Measurements from ENCODE around the gene UGT1A5.
"Not testable (repeated sequence)": the region's sequence is repeated elsewhere in the genome, so short reads cannot be mapped to it uniquely, and the experiment has no call there.

Gene UGT1A5

GRCh38 chr2:233747283-233747544, 34.5 kb downstream of the UGT1A5 start:
- DNase-seq: no peak

DNA sequence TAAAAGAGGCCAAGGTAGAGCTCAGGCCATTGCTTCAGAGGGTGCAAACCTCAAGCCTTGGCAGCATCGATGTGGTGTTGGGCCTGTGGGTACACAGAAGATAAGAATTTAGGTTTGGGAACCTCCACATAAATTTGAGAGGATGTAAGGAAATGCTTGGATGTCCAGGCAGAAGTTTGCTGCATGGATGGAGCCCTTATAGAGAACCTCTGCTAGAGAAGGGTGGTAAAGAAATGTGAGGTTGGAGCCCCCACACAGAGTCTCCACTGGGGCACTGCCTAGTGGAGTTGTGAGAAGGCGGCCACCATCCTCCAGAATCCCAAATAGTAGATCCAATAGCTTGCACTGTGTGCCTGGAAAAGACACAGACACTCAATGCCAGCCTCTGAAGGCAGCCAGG, 38.0 kb downstream of the UGT1A5 start:
- DNase-seq: not testable (repeated sequence)

- not testable (repeated sequence) for DNase-seq
Measured at GRCh38 chr2:233751212-233752009, 38.7 kb downstream of the UGT1A5 start.

DNA sequence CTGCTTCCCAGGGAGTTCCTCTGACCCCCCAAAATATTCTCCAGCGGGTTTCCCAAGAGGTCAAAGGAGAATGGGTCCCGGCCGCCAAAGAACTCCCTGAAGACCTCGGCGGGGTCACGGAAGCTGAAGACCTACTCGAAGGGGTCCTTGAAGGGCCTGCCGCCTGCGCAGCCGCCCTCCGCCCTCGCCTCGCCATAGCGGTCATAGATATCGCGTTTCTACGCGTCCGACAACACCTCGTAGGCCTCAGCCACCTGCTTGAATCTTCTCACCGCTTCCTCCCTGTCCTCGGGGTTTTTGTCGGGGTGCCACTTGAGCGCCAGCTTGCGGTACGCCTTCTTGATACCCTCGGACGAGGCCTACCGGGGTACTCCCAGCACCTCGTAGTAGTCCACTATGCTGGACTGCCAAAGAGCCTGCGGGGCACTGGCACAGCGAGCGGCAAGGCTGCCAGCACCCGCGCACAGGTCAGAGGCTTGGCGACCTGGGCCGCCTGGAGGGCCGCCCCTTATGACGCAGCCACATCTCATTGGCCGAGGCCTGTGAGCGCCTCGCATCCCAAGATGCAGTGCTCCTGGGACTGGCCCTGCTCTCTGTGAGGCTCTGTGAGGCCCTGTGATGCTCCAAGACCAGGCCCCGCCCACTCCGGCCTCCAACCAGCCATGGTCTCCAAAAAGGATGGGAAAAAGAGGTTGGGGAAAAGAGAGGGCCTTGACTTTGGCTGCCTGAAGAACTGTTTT, 42.3 kb downstream of the UGT1A5 start:
- DNase-seq: no peak

DNA sequence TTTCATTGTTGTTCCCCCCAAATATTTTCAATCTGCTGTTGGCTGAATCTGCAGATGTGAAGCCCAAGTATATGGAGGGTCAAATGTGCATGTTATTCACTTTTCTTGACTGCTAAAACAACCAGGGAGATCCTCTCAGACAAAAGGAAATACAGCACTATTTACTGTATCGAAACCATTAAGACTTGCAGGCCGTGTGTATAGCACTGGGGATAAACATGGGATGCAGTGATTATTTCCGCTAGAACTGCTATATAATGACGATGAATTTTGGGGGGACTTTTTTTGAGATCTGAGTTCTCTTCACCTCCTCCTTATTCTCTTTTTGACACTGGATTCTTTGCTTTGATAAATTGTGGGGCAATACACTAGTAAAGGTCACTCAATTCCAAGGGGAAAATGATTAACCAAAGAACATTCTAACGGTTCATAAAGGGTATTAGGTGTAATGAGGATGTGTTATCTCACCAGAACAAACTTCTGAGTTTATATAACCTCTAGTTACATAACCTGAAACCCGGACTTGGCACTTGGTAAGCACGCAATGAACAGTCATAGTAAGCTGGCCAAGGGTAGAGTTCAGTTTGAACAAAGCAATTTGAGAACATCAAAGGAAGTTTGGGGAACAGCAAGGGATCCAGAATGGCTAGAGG, 43.8 kb downstream of the UGT1A5 start:
- no peak for DNase-seq

- no peak for DNase-seq
Measured at GRCh38 chr2:233758141-233758540, 45.4 kb downstream of the UGT1A5 start.

- no peak for DNase-seq
Measured at GRCh38 chr2:233758849-233759248, 46.1 kb downstream of the UGT1A5 start.

DNA sequence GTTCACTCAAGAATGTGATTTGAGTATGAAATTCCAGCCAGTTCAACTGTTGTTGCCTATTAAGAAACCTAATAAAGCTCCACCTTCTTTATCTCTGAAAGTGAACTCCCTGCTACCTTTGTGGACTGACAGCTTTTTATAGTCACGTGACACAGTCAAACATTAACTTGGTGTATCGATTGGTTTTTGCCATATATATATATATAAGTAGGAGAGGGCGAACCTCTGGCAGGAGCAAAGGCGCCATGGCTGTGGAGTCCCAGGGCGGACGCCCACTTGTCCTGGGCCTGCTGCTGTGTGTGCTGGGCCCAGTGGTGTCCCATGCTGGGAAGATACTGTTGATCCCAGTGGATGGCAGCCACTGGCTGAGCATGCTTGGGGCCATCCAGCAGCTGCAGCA, 47.3 kb downstream of the UGT1A5 start, which contains the start of gene UGT1A1:
TSS of gene UGT1A1 (plus strand) at position 228 of the 400 bp plus-strand sequence. CDS start at position 246, 18 bp downstream.
- DNase-seq: no peak

DNA sequence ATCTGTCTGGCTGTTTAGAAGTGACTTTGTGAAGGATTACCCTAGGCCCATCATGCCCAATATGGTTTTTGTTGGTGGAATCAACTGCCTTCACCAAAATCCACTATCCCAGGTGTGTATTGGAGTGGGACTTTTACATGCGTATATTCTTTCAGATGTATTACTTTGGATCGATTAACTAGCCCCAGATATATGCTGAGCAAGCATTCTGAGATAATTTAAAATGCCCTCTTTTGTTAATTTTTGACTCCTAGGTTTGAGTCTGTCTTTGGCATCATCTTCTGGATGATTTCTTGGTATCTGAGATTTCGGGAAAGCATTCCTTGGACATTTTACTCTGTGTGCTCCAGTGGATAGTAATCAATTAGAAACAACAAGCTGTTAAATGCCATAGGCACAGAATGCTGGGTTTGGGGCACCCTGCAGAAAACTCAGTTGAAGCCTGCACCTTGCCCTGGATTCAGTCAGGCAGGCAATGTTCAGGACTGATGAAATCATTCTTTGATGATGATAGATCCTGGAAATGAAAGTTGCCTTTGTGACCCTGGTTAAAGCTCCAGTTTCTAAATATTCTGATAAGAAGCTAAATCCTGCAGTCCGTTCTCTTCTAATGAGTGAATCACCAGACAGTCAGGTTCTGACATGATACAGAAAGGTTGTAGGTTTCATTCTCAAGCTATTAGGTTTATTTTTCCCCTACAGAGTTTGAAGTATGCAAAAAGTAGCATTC, 48.5 kb downstream of the UGT1A5 start:
- DNase-seq: no peak

GRCh38 chr2:233764264-233764663, 51.6 kb downstream of the UGT1A5 start:
- DNase-seq: no peak

DNA sequence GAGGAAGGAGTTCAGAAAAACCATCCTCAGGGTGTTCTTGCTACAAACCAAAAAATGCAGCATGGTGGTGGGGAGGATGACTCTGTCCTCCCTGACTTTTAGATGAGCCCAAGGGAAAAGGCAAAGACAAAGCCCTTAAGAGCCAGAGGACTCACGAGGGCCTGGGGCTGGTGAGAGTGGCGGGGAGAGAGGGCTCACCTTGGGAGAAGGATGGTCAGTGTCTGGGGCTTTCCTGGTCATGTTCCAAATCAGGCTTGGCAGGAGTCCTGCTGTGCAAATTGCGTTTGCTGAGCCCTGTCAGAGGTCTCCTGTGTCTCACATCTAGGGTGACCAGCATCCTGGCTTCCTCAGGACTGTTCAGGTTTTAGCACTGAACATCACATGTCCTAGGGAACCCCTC, 52.1 kb downstream of the UGT1A5 start:
- no peak for DNase-seq

GRCh38 chr2:233766416-233766815, 53.7 kb downstream of the UGT1A5 start:
- DNase-seq: no peak

DNA sequence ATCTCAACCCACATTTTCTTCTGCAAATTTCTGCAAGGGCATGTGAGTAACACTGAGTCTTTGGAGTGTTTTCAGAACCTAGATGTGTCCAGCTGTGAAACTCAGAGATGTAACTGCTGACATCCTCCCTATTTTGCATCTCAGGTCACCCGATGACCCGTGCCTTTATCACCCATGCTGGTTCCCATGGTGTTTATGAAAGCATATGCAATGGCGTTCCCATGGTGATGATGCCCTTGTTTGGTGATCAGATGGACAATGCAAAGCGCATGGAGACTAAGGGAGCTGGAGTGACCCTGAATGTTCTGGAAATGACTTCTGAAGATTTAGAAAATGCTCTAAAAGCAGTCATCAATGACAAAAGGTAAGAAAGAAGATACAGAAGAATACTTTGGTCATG, 55.4 kb downstream of the UGT1A5 start:
- DNase-seq: no peak

DNA sequence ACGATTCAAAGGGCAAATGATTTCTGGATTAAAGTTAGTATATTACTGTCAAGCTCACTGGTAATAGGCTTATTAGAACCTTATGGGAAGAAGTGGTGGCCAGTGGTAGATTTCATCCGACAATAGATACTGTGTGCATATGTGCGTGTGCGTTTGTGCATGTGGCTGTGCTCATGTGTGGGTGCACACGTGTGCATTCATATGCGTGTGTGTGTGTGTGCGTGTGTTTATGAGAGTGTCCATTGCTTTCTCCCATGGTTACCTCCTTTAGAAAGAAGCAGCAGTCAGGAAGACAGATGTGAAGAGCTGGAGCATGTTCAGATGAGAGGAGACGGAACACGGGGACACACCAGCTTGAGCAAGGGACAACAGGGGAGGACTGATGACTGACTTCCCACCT, 56.6 kb downstream of the UGT1A5 start:
- no peak for DNase-seq

DNA sequence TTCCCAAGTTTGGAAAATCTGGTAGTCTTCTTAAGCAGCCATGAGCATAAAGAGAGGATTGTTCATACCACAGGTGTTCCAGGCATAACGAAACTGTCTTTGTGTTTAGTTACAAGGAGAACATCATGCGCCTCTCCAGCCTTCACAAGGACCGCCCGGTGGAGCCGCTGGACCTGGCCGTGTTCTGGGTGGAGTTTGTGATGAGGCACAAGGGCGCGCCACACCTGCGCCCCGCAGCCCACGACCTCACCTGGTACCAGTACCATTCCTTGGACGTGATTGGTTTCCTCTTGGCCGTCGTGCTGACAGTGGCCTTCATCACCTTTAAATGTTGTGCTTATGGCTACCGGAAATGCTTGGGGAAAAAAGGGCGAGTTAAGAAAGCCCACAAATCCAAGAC, 59.4 kb downstream of the UGT1A5 start:
- no peak for DNase-seq

GRCh38 chr2:233772583-233772982, 59.9 kb downstream of the UGT1A5 start:
- DNase-seq: no peak

GRCh38 chr2:233773854-233774253, 61.1 kb downstream of the UGT1A5 start:
- no peak for DNase-seq

DNA sequence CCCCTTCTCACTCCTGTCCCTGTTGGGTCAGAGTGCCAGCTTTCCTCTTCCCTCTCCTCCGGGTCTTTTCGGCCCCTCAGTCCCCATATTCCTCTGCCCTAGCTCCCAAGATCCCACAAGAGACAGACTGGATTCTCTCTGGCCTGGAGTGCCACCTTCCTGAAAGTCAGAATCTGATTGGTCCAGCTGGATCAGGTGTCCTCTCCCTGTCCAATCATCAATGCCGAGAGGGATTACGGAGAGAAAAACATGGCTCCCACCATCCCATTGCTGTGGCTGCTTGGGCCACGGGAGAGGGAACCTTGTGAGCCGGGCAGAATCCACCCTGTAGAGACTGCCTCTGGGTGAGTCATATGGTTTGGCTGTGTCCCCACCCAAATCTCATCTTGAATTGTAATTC, 62.7 kb downstream of the UGT1A5 start:
- DNase-seq: no peak

GRCh38 chr2:233778030-233778429, 65.3 kb downstream of the UGT1A5 start, which contains the start of gene MROH2A:
MROH2A (plus strand) TSS chr2:233778330; CDS start chr2:233779359, 1,029 bp downstream.
- DNase-seq: no peak

- no peak for DNase-seq
Measured at GRCh38 chr2:233779722-233780121, 67.0 kb downstream of the UGT1A5 start.

GRCh38 chr2:233780771-233781170, 68.1 kb downstream of the UGT1A5 start:
- no peak for DNase-seq

DNA sequence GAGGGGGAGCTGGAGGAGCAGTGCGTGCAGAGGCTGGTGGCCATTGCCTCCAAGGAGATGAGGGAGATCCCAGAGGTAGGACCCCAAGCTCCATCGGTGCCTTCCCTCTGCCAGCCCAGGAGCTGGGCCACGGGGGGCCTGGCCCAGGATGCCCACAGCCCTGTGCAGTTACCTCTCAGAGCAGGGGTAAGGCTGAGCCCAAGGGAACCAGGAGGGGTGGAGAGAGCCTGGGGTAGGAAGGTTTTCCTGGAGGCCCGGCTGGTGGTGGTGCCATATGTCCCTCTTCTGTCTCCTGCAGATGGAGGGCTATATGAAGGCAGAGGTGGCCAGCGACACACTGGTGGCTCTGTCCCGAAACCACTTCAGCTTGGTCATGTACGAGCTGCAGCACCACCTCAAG, 76.8 kb downstream of the UGT1A5 start:
- no peak for DNase-seq

All from CD4-positive, alpha-beta T cell treated with Interleukin-6 for 4 hours (primary cell).